Measurements from ENCODE around the gene DOK6.

DNA sequence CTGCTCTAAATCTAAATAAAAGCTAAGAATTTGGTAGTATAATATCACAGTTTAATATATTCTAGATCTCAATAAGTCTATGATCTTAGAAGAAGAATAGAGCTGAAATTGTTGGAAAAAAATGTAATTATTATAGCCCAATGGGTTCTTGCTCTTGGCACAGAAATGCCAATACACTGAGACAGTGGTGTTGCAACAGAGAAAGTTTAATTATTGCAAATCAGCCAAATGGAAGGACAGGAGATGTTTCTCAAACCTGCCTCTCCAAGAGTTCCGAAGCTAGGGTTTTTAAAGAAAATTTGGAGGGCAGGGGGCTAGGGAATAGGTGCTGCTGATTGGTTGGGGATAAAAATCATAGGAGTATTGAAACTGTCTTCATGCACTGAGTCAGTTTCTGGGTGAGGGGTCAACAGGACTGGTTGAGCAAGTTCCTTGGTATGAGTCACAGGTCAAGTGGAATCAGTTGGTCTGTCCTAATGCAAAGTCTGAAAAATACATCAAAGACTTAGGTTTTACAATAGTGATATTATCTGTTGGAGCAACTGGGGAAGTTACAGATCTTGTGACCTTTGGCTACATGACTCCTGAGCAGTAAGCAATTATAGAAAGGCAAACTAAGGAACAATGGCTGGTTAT is 318.3 kb downstream of the DOK6 start:
- TF ChIP-seq, protein P1, sequence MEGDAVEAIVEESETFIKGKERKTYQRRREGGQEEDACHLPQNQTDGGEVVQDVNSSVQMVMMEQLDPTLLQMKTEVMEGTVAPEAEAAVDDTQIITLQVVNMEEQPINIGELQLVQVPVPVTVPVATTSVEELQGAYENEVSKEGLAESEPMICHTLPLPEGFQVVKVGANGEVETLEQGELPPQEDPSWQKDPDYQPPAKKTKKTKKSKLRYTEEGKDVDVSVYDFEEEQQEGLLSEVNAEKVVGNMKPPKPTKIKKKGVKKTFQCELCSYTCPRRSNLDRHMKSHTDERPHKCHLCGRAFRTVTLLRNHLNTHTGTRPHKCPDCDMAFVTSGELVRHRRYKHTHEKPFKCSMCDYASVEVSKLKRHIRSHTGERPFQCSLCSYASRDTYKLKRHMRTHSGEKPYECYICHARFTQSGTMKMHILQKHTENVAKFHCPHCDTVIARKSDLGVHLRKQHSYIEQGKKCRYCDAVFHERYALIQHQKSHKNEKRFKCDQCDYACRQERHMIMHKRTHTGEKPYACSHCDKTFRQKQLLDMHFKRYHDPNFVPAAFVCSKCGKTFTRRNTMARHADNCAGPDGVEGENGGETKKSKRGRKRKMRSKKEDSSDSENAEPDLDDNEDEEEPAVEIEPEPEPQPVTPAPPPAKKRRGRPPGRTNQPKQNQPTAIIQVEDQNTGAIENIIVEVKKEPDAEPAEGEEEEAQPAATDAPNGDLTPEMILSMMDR (IDR thresholded peaks at IDR 0.05 in 4 of 5, conservative IDR thresholded peaks at IDR 0.05 in 1 of 5), result no peak
- TF ChIP-seq POLR2A (IDR thresholded peaks at IDR 0.05), result no peak
